Adrenal gland (tissue), 12 donors: ENCODE data around the gene BCORL1. TPM values are rescaled to one million over a fixed set of nuclear protein-coding genes. Genes with fewer than 3 reads are reported as not detected.

Source experiments
- DNase-seq, 7 donors: peaks; one replicate each; pipeline ENCODE4 v3.0.0-alpha.2; 2019 to 2020
- H3K27ac ChIP-seq, 5 donors: fragments of 200-600 bp; sonication (generic) in 4 of 5; 1 replicate in 3 of 5; 2 replicates in 2 of 5; pipeline versions ENCODE4 v1.5.1 to v1.8.0; 2016 to 2020; ENCODE audit warnings: mild to moderate bottlenecking in 1 of 5
- H3K27me3 ChIP-seq: fragments of 200-600 bp; 2 replicates; pipeline ENCODE4 v1.8.0; 2021
- H3K36me3 ChIP-seq, 2 donors: fragments of 200-600 bp; replicated peaks in 1 of 2; 1 replicate in 1 of 2; 2 replicates in 1 of 2; pipeline versions ENCODE4 v1.5.1 to v1.8.0; 2018 to 2022
- H3K4me1 ChIP-seq, 2 donors: fragments of 200-600 bp; replicated peaks in 1 of 2; 1 replicate in 1 of 2; 2 replicates in 1 of 2; pipeline versions ENCODE4 v1.5.1 to v1.8.0; 2018 to 2021
- H3K4me3 ChIP-seq, 4 donors: fragments of 200-600 bp; sonication (generic) in 3 of 4; one replicate each; pipeline ENCODE4 v1.5.1; 2016 to 2018
- H3K9me3 ChIP-seq, 3 donors: fragments of 200-600 bp; sonication (generic) in 1 of 3; replicated peaks in 1 of 3; 1 replicate in 2 of 3; 2 replicates in 1 of 3; pipeline versions ENCODE4 v1.5.1 to v1.8.0; 2016 to 2021
- CTCF ChIP-seq, 6 experiments: fragments of 450-650 bp in 4 of 6; fragments of 200-600 bp in 2 of 6; sonication (generic) in 1 of 6; IDR thresholded peaks; 1 replicate in 5 of 6; 2 replicates in 1 of 6; pipeline versions ENCODE4 v1.5.1 to v1.8.0; 2016 to 2021; ENCODE audit warnings: antibody characterized with exemption in 6 of 6, mild to moderate bottlenecking in 2 of 6, moderate library complexity in 1 of 6
- POLR2A ChIP-seq, 2 donors: fragments of 450-650 bp; IDR thresholded peaks; one replicate each; pipeline ENCODE4 v1.6.1; 2017; ENCODE audit warnings: antibody characterized with exemption in 2 of 2, mild to moderate bottlenecking in 2 of 2, moderate library complexity in 1 of 2
- WGBS, 4 donors: extraction: QIAGEN DNeasy Blood & Tissue Kit in 2 of 4; methylation state at CpG; one replicate each; pipeline versions ENCODE4 v1.1.5 to v1.1.7; 2013 to 2017; 5-methylcytosine and 5-hydroxymethylcytosine counted together
- intact Hi-C, 2 donors: fragments of 100-400 bp; cut with DNase I; formaldehyde crosslinking; loops; one replicate each; pipeline versions ENCODE4 v1.14.1 to v1.15.0; 2022 to 2023
- polyA plus RNA-seq, 3 donors: library from polyadenylated mRNA; stranded (reverse); fragments of 200-250 nt in 2 of 3; fragments of 350-450 nt in 1 of 3; fragmentation: Illumina TruSeq in 1 of 3; extraction: RNeasy Lipid Tissue Mini Kit (QIAGEN cat#74804) in 1 of 3; gene quantifications; one replicate each; pipeline ENCODE4 v1.2.3, GENCODE V29; 2013 to 2014
- total RNA-seq, 9 donors: library from RNA; depleted of rRNA in 4 of 9; stranded (reverse); fragments of >200 nt in 4 of 9; fragments of 120-200 nt in 1 of 9; fragmentation: NEBNext Ultra II Directional in 1 of 9; extraction: Animal tissue kit (Norgen Biotek cat#: 25700) in 1 of 9; gene quantifications; one replicate each; pipeline versions ENCODE4 v1.1.0 to v1.2.4, GENCODE V29; 2013 to 2023
- donor health status: healthy with polysubstance abuse.
- donor health status: Bipolar disorder and iron deficiency.
- donor health status: DM: yes; HTN: yes; CAD: no.
- donor health status: DM: no; HTN: no; CAD: no.
- donor health status: DM: no; HTN: no; CAD: no.
- donor health status: DM: yes; HTN: yes; CAD: no.

Gene BCORL1
- total and polyA plus RNA-seq, 12 donors, result 1.4 to 18.5 (median 7.0) TPM

GRCh38 chrX:130094696-130095095, 112.3 kb downstream of the BCORL1 start:
- no peaks in the 10 kb centered on the region for H3K36me3 ChIP-seq
- H3K4me1 ChIP-seq, result peaks cover 0 to 11% of the 10 kb centered on the region in 2 donors
- TF ChIP-seq CTCF (IDR thresholded peaks at IDR 0.05) (no peak), POLR2A (IDR thresholded peaks at IDR 0.05) (no peak)
- no peak overlapping the region for H3K27ac ChIP-seq
- DNase-seq, result no peak
- WGBS, 4 donors, result 59 to 79% (median 72%) methylated on average over 3 to 8 of the region's 8 CpGs
- intact Hi-C loops, result no loop called here
- H3K4me3 ChIP-seq, result no peak overlapping the region
- H3K27me3 ChIP-seq, result no peaks in the 10 kb centered on the region
- H3K9me3 ChIP-seq, result no peaks in the 10 kb centered on the region

GRCh38 chrX:130095249-130096030, 113.0 kb downstream of the BCORL1 start:
- intact Hi-C loops, result no loop called here
- Histone ChIP-seq H3K4me1 (peaks cover 0 to 14% of the 10 kb centered on the region in 2 donors), H3K9me3 (no peaks in the 10 kb centered on the region), H3K36me3 (no peaks in the 10 kb centered on the region), H3K4me3 (no peak overlapping the region), H3K27me3 (no peaks in the 10 kb centered on the region), H3K27ac (no peak overlapping the region)
- WGBS, 4 donors, result 70 to 83% (median 81%) methylated on average over 2 to 6 of the region's 6 CpGs
- DNase-seq, result peak in 1 of 7 donors; percentile 17
- TF ChIP-seq CTCF (IDR thresholded peaks at IDR 0.05) (no peak), POLR2A (IDR thresholded peaks at IDR 0.05) (no peak)

- H3K27ac ChIP-seq, result peak overlapping the region in 1 of 5 donors; percentile 22
- H3K27me3 ChIP-seq, result no peaks in the 10 kb centered on the region
Observed at GRCh38 chrX:130097507-130098209, 115.2 kb downstream of the BCORL1 start.

More at GRCh38 chrX:130097507-130098209, 115.2 kb downstream of the BCORL1 start:
- peaks cover 0 to 15% of the 10 kb centered on the region in 2 donors for H3K4me1 ChIP-seq
- WGBS, 4 donors, result 49 to 89% (median 56%) methylated on average over 1 to 14 of the region's 14 CpGs
- no peaks in the 10 kb centered on the region for H3K36me3 ChIP-seq
- TF ChIP-seq CTCF (IDR thresholded peaks at IDR 0.05), result no peak
- no peak for TF ChIP-seq POLR2A (IDR thresholded peaks at IDR 0.05)
- no peak overlapping the region for H3K4me3 ChIP-seq
- intact Hi-C loops, result no loop called here
- no peaks in the 10 kb centered on the region for H3K9me3 ChIP-seq
- peak in 4 of 7 donors; percentile 27 to 52 (median 30) for DNase-seq
